HUES6 (cell line): ENCODE data around the gene ZMYM2.

Source experiments
- H3K27ac ChIP-seq: 2 replicates; pipeline ENCODE4 v1.7.0; 2013; ENCODE audit warnings: low read depth, mild to moderate bottlenecking, low read length, inconsistent platforms
- H3K27me3 ChIP-seq: 2 replicates; pipeline ENCODE4 v1.6.1; 2013; ENCODE audit warnings: low read length; ENCODE audit not compliant: control insufficient read depth, insufficient read depth
- H3K36me3 ChIP-seq: 2 replicates; pipeline ENCODE4 v1.6.1; 2013; ENCODE audit warnings: low read length; ENCODE audit not compliant: control insufficient read depth, insufficient read depth
- H3K4me1 ChIP-seq: 2 replicates; pipeline ENCODE4 v1.6.1; 2013; ENCODE audit warnings: low read length; ENCODE audit not compliant: control insufficient read depth, insufficient read depth
- H3K4me3 ChIP-seq: 2 replicates; pipeline ENCODE4 v1.5.1; 2013; ENCODE audit warnings: low read depth, low read length
- H3K9ac ChIP-seq: one replicate; pipeline ENCODE4 v1.6.1; 2013; ENCODE audit warnings: mild to moderate bottlenecking, low read length
- H3K9me3 ChIP-seq: 2 replicates; pipeline ENCODE4 v1.6.1; 2013; ENCODE audit warnings: low read depth, low read length; ENCODE audit not compliant: control insufficient read depth, insufficient read depth

ZMYM2 gene

GRCh38 chr13:20126541-20127261 is 168.2 kb downstream of the ZMYM2 start:
- no peaks in the 10 kb centered on the region for H3K9me3 ChIP-seq
- H3K4me3 ChIP-seq: no peak overlapping the region
- peaks cover 11% of the 10 kb centered on the region for H3K4me1 ChIP-seq
- H3K27ac ChIP-seq: no peak overlapping the region
- no peak overlapping the region for H3K9ac ChIP-seq
- H3K36me3 ChIP-seq: no peaks in the 10 kb centered on the region
- peaks cover 38% of the 10 kb centered on the region for H3K27me3 ChIP-seq

GRCh38 chr13:20127262-20127561 is 168.7 kb downstream of the ZMYM2 start:
- no peak overlapping the region for H3K27ac ChIP-seq
- peak overlapping the region; percentile 84 for H3K4me3 ChIP-seq
- peak overlapping the region; percentile 80 for H3K9ac ChIP-seq
- peaks cover 9% of the 10 kb centered on the region; the same call in 1 of the 2 replicates for H3K4me1 ChIP-seq
- no peaks in the 10 kb centered on the region for H3K36me3 ChIP-seq
- H3K27me3 ChIP-seq: peaks cover 43% of the 10 kb centered on the region
- H3K9me3 ChIP-seq: no peaks in the 10 kb centered on the region

GRCh38 chr13:20127562-20128458 is 169.3 kb downstream of the ZMYM2 start:
- H3K9ac ChIP-seq: peak overlapping the region; percentile 80
- peaks cover 9% of the 10 kb centered on the region; the same call in 1 of the 2 replicates for H3K4me1 ChIP-seq
- H3K36me3 ChIP-seq: no peaks in the 10 kb centered on the region
- H3K9me3 ChIP-seq: no peaks in the 10 kb centered on the region
- H3K27ac ChIP-seq: no peak overlapping the region
- peak overlapping the region; percentile 84 for H3K4me3 ChIP-seq
- peaks cover 45% of the 10 kb centered on the region for H3K27me3 ChIP-seq

GRCh38 chr13:20128459-20128931 is 170.0 kb downstream of the ZMYM2 start:
- H3K4me3 ChIP-seq: peak overlapping the region; percentile 84

GRCh38 chr13:20129076-20129475 is 170.5 kb downstream of the ZMYM2 start:
- H3K9ac ChIP-seq: no peak overlapping the region
- no peaks in the 10 kb centered on the region for H3K9me3 ChIP-seq
- H3K36me3 ChIP-seq: no peaks in the 10 kb centered on the region
- H3K27me3 ChIP-seq: peaks cover 45% of the 10 kb centered on the region
- H3K4me1 ChIP-seq: peaks cover 9% of the 10 kb centered on the region; the same call in 1 of the 2 replicates
- H3K27ac ChIP-seq: no peak overlapping the region
- peak overlapping the region; percentile 84 for H3K4me3 ChIP-seq

More at GRCh38 chr13:20128459-20128931, 170.0 kb downstream of the ZMYM2 start:
- Histone ChIP-seq H3K27me3 (peaks cover 45% of the 10 kb centered on the region), H3K9me3 (no peaks in the 10 kb centered on the region), H3K4me1 (peaks cover 9% of the 10 kb centered on the region; the same call in 1 of the 2 replicates), H3K27ac (no peak overlapping the region), H3K9ac (no peak overlapping the region), H3K36me3 (no peaks in the 10 kb centered on the region)

GRCh38 chr13:20130012-20130411 is 171.5 kb downstream of the ZMYM2 start:
- no peak overlapping the region for H3K27ac ChIP-seq
- peaks cover 9% of the 10 kb centered on the region; the same call in 1 of the 2 replicates for H3K4me1 ChIP-seq
- H3K4me3 ChIP-seq: no peak overlapping the region
- H3K27me3 ChIP-seq: peaks cover 45% of the 10 kb centered on the region
- H3K9ac ChIP-seq: no peak overlapping the region
- no peaks in the 10 kb centered on the region for H3K9me3 ChIP-seq
- H3K36me3 ChIP-seq: no peaks in the 10 kb centered on the region

GRCh38 chr13:20130652-20131051 is 172.1 kb downstream of the ZMYM2 start:
- Histone ChIP-seq H3K27me3 (peaks cover 45% of the 10 kb centered on the region), H3K9me3 (no peaks in the 10 kb centered on the region), H3K27ac (no peak overlapping the region), H3K4me1 (peaks cover 9% of the 10 kb centered on the region; the same call in 1 of the 2 replicates), H3K9ac (no peak overlapping the region), H3K36me3 (no peaks in the 10 kb centered on the region), H3K4me3 (no peak overlapping the region)

- H3K36me3 ChIP-seq: no peaks in the 10 kb centered on the region
- no peaks in the 10 kb centered on the region for H3K9me3 ChIP-seq
Measured at GRCh38 chr13:20131057-20131832, 172.7 kb downstream of the ZMYM2 start.

GRCh38 chr13:20132052-20132634 is 173.6 kb downstream of the ZMYM2 start:
- H3K4me1 ChIP-seq: 0 out of 2 replicates have a peak, but pooled peaks cover 7% of the 10 kb centered on the region
- H3K27ac ChIP-seq: no peak overlapping the region

More at GRCh38 chr13:20131057-20131832, 172.7 kb downstream of the ZMYM2 start:
- no peak overlapping the region for H3K9ac ChIP-seq
- H3K27ac ChIP-seq: no peak overlapping the region
- no peak overlapping the region for H3K4me3 ChIP-seq
- H3K27me3 ChIP-seq: peaks cover 46% of the 10 kb centered on the region
- peaks cover 9% of the 10 kb centered on the region; the same call in 1 of the 2 replicates for H3K4me1 ChIP-seq

GRCh38 chr13:20134732-20135131 is 176.2 kb downstream of the ZMYM2 start:
- Histone ChIP-seq H3K4me1 (0 out of 2 replicates have a peak, but pooled peaks cover 2% of the 10 kb centered on the region), H3K27ac (no peak overlapping the region), H3K9me3 (no peaks in the 10 kb centered on the region), H3K4me3 (no peak overlapping the region), H3K27me3 (peaks cover 44% of the 10 kb centered on the region), H3K36me3 (no peaks in the 10 kb centered on the region), H3K9ac (no peak overlapping the region)

More at GRCh38 chr13:20132052-20132634, 173.6 kb downstream of the ZMYM2 start:
- no peaks in the 10 kb centered on the region for H3K36me3 ChIP-seq
- H3K9ac ChIP-seq: no peak overlapping the region
- no peaks in the 10 kb centered on the region for H3K9me3 ChIP-seq
- H3K27me3 ChIP-seq: peaks cover 54% of the 10 kb centered on the region
- H3K4me3 ChIP-seq: no peak overlapping the region
